Right kidney (tissue), 1 donor: Measurements from ENCODE around the gene F2RL3.
"Not testable (repeated sequence)": the region's sequence is repeated elsewhere in the genome, so short reads cannot be mapped to it uniquely, and the experiment has no call there.

Experiments used
- DNase-seq: peaks from one replicate; pipeline ENCODE4 v3.0.0-alpha.2; 2016

F2RL3 gene

DNA sequence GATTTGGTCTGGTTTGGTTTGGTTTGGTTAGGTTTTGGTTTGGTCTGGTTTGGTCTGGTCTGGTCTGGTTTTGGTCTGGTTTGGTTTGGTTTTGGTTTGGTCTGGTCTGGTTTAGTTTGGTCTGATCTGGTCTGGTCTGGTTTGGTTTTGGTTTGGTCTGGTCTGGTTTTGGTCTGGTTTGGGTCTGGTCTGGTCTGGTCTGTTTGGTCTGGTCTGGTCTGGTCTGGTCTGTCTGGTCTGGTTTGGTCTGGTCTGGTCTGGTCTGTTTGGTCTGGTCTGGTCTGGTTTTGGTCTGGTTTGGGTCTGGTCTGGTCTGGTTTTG is 13.9 kb upstream of the F2RL3 start:
- not testable (repeated sequence) for DNase-seq

DNA sequence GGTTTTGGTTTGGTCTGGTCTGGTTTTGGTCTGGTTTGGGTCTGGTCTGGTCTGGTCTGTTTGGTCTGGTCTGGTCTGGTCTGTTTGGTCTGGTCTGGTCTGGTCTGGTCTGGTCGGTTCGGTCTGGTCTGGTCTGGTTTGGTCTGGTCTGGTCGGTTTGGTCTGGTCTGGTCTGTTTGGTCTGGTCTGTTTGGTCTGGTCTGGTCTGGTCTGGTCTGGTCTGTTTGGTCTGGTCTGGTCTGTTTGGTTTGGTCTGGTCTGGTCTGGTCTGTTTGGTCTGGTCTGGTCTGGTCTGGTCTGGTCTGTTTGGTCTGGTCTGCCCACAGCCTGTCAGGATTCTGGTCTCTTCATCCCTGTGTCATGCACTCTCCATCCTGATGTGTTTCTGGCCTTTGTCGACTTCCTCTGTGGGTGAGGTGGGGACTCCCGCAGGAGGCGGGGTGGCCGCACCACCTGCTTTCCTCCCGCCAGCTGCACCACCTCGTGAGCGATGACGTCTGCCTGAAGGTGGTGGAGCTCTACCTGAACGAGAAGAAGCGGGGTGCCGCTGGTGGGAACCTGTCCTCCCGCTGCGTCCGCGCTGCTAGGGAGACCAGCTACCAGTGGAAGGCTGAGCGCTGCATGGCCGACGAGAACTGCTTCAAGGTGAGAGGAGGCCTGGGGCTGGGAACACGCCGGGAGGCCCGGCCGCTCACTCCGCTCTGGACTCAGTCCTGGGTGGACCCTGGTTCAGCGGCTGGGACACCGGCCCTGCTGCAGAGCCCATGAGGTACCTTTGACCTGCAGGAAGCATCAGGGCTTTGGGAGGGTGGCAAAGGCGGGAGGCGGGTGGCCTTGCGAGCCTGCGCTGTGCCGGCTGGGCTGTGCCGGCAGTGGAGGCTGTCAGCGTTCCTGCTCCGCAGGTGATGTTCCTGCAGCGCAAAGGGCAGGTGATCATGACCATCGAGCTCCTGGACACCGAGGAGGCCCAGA is 12.9 kb upstream of the F2RL3 start:
- no peak for DNase-seq

GRCh38 chr19:16876904-16877361 is 11.9 kb upstream of the F2RL3 start:
- no peak for DNase-seq

GRCh38 chr19:16877581-16877980 is 11.2 kb upstream of the F2RL3 start:
- no peak for DNase-seq

DNA sequence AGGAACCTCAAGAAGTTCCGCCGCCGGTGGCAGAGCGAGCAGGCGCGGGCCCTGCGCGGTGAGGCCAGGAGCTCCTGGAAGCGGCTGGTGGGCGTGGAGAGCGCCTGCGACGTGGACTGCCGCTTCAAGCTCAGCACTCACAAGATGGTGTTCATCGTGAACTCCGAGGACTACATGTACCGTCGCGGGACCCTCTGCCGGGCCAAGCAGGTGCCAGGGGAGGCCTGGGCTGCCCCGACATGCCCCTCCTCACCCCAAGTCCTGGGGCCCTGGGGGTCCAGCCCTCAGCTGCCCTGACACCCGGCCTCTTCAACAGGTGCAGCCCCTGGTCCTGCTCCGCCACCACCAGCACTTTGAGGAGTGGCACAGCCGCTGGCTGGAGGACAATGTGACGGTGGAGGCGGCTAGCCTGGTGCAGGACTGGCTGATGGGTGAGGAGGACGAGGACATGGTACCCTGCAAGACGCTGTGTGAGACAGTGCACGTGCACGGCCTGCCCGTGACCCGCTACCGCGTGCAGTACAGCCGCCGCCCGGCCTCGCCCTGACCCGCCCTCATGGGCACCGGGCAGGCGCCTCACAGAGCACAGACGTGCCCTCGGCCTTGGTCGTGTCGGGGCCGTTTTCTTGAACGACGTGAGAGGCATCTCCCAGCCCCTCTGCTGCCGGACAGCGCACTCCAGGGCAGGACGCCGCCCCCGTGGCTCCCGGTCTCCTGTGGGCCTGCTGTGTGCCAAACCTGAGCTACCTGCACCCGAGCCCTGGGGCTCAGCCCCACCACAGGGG is 10.4 kb upstream of the F2RL3 start:
- no peak for DNase-seq

GRCh38 chr19:16880884-16881554 is 7.8 kb upstream of the F2RL3 start:
- no peak for DNase-seq

DNA sequence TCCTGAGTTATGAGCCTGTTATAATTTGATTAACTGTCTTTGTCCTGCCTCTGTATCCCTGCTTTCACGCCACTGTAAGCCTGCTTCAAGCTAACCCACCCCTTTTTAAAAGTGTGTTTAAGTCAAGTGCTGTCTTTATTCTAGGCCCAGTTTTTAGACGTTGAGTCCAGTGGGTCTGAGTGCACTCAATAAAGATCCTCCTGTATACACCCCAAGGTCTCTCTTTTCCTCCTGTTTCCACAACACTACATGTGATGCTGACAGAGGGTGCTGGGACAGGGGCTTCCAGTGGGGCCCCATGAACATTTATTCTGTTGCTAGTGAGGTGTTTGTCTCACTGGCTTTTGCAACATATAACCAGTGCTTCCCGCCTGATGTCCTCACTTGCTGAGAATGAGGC is 6.7 kb upstream of the F2RL3 start:
- DNase-seq: no peak

GRCh38 chr19:16883522-16883921 is 5.3 kb upstream of the F2RL3 start:
- DNase-seq: no peak

GRCh38 chr19:16885166-16885565 is 3.6 kb upstream of the F2RL3 start:
- no peak for DNase-seq

DNA sequence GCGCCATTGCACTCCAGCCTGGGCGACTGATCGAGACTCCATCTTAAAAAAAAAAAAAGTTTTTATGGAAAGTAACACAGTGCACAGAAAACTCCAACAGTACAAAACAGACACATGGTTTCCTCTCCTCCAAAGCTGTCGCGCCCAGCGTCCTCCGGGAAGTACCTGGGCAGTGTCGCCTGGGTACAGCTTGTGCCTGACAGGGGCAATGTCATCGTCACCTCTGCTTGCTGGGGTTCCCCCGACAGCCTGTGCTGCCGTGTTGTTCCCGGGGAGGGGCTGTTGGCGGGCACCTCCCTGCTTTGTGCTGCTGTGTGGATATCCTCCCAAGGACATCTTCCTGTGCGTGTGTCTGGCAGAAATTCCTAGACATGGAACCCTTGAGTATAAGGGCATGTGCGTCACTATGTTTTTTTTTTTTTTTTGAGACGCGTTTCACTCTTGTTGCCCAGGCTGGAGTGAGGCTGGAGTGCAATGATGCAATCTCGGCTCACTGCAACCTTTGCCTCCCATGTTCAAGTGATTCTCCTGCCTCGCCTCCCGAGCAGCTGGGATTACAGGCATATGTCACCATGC is 2.4 kb upstream of the F2RL3 start:
- DNase-seq: no peak

DNA sequence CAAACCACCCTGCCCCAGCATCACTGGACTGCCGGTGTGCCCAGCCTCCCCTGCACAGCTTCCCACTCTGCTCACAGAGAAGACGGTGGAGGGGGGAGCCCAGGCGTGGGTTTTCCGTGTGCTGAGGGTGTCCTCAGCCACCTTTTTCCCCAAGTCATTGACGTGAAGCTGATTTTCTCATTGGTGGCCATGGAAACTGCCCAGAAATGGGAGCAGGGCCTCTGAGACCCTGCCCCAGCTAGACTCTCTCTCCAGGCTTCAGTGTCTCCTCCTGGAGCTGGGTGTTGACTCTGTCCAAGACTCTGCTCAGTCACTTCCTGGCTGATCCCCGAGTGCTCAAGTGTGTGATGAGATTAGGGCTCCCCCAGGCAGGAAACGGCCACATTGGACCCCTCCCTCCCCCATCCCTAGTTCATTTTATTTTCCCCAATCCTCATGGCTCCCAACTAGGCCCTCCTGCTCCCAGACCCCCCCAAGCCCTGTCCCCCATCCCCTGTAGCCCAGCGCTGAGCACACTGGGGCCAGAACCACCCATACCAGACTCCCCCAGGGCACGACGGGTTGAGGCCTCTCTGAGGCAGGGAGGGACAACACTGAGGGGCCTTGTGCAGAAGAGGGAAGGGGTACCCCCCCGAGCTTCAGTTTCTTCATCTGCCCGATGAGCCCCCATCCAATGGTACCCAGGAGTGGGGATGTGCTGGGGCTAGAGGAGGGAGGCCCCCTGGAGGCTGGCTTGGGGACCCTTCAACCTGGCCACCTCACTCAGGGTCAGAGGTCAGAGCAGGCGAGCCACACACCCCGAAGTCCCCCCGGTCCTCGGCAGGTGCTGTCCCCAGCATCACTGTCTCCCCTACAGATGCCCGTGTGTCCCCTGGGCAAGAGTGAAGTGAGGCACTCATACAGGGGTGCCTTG is 1.2 kb upstream of the F2RL3 start:
- no peak for DNase-seq

DNA sequence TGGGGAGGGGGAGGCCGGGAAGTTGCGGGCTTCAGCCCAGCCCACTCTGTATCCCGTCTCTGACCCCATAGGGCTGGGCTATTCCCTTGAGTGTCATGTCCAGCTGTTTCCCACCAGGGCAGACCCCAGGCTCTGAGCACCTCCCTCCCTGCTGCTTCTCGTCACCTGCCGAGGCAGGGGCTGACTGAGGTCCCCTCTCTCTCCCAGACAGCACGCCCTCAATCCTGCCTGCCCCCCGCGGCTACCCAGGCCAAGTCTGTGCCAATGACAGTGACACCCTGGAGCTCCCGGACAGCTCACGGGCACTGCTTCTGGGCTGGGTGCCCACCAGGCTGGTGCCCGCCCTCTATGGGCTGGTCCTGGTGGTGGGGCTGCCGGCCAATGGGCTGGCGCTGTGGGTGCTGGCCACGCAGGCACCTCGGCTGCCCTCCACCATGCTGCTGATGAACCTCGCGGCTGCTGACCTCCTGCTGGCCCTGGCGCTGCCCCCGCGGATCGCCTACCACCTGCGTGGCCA is 625 bp downstream of the F2RL3 start:
- DNase-seq: no peak

DNA sequence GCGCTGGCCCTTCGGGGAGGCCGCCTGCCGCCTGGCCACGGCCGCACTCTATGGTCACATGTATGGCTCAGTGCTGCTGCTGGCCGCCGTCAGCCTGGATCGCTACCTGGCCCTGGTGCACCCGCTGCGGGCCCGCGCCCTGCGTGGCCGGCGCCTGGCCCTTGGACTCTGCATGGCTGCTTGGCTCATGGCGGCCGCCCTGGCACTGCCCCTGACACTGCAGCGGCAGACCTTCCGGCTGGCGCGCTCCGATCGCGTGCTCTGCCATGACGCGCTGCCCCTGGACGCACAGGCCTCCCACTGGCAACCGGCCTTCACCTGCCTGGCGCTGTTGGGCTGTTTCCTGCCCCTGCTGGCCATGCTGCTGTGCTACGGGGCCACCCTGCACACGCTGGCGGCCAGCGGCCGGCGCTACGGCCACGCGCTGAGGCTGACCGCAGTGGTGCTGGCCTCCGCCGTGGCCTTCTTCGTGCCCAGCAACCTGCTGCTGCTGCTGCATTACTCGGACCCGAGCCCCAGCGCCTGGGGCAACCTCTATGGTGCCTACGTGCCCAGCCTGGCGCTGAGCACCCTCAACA is 1.2 kb downstream of the F2RL3 start:
- no peak for DNase-seq

GRCh38 chr19:16890461-16891184 is 1.8 kb downstream of the F2RL3 start:
- no peak for DNase-seq

- no peak for DNase-seq
Observed at GRCh38 chr19:16891696-16892382, 3.0 kb downstream of the F2RL3 start.

- no peak for DNase-seq
Observed at GRCh38 chr19:16892436-16892835, 3.6 kb downstream of the F2RL3 start.

DNA sequence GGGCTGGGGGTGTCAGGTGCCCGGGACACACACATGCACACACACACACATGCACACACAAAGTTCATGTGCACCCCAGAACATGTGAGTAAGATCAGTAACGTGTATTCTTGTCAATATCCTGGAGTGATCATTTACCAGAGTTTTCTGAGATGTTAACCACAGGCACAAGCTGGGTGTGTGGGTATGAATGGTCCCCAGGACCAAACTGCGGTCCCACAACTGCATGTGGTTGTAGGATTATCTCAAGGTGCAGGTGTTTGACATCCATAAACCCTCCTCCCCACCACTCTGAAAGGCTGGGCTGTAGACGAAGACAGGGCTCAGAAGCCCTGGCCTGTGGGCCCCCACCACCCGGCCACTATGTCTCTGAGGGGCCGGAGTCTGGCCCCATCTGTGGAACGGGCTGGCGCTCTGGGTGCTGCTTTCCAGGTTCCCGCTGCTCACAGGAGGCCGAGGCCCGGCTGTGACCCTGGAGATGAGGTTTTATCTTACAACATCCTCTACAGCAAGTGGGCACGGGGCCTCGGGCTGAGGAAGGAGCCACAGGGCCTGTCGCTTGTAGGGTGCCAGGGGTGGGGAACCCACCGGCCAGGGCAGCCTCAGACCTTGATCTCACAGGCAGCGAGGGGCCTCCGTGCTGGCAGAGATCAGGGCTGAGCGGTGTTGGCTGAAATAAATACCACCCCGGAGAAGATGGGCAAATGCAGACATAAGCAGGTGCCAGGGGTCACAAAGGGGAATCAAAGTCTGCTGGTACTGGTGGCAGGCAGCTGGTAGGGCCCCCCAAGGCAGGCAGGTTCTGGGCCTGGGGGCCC is 4.3 kb downstream of the F2RL3 start:
- no peak for DNase-seq

- DNase-seq: no peak
Observed at GRCh38 chr19:16893686-16893989, 4.8 kb downstream of the F2RL3 start.

DNA sequence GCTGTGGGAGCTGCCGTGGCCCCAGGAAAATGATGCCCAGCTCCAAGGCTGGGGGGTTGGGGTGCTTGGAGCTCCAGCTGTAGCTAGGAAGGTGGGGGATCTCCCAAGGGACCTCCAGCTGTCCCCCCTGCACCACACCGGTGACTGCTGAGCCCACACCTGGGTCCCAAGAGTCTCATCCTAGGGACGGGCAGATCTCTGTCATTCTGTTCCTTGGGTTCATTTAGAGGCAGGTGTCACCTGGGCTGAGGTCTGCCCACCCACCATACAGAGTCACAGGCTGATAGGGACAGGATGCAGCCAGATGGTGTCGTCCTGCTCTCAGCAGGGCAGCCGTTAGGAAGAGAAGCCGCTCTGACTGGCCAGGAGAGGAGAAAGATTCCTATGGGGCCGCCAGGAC is 5.3 kb downstream of the F2RL3 start:
- no peak for DNase-seq
